Panc1 (cell line): Measurements from ENCODE around the gene RTL3.

ENCODE experiments used
- POLR2AphosphoS5 ChIP-seq: IDR thresholded peaks from 2 replicates; pipeline ENCODE4 v1.6.1; 2012; ENCODE audit warnings: mild to moderate bottlenecking, low read depth, low read length, moderate library complexity
- SIN3A ChIP-seq: IDR thresholded peaks from 2 replicates; pipeline ENCODE4 v1.6.1; 2012; ENCODE audit warnings: low read depth, mild to moderate bottlenecking, low read length, moderate library complexity, borderline replicate concordance; ENCODE audit not compliant: insufficient read depth
- TF ChIP-seq, protein P1 (sequence below): fragments of 450-650 bp; IDR thresholded peaks from 2 replicates; pipeline ENCODE4 v1.5.1; 2017; ENCODE audit warnings: mild to moderate bottlenecking
- TF ChIP-seq, protein P2 (sequence below), 2 experiments: IDR thresholded peaks; 2 replicates each; pipeline ENCODE4 v1.6.1; 2011 to 2012; ENCODE audit warnings: low read depth in 2 of 2, control low read depth in 1 of 2, low read length in 1 of 2, mild to moderate bottlenecking in 1 of 2, moderate library complexity in 1 of 2; ENCODE audit not compliant: insufficient read depth in 1 of 2

DNA sequence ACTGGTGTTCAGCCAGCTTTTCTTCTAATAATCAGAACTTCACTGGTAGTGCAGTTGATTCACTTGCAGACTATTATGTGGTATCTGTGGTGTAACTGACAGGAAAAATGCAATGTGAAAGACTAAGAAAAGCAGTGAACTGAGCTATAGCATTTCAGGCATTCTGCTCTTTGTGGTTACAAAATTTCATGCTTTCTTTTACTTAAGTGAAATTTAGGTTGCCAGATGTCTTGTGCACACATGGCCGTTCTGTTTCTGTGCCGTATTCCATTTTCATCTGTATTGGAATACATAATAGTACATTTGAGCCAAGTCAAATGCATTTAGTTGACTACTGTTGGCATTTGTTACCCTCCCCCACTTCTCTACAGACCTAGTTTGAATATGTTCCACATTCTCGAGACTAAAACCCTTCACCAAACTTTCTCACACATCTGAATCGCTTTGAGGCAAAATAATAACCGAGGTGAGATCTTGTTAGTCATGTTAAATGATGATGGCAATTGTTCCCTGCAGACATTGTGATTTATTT, 8.2 kb downstream of the RTL3 start:
- no peak for TF ChIP-seq POLR2AphosphoS5
- TF ChIP-seq, protein P1, sequence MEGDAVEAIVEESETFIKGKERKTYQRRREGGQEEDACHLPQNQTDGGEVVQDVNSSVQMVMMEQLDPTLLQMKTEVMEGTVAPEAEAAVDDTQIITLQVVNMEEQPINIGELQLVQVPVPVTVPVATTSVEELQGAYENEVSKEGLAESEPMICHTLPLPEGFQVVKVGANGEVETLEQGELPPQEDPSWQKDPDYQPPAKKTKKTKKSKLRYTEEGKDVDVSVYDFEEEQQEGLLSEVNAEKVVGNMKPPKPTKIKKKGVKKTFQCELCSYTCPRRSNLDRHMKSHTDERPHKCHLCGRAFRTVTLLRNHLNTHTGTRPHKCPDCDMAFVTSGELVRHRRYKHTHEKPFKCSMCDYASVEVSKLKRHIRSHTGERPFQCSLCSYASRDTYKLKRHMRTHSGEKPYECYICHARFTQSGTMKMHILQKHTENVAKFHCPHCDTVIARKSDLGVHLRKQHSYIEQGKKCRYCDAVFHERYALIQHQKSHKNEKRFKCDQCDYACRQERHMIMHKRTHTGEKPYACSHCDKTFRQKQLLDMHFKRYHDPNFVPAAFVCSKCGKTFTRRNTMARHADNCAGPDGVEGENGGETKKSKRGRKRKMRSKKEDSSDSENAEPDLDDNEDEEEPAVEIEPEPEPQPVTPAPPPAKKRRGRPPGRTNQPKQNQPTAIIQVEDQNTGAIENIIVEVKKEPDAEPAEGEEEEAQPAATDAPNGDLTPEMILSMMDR, result no peak
- TF ChIP-seq, protein P2, sequence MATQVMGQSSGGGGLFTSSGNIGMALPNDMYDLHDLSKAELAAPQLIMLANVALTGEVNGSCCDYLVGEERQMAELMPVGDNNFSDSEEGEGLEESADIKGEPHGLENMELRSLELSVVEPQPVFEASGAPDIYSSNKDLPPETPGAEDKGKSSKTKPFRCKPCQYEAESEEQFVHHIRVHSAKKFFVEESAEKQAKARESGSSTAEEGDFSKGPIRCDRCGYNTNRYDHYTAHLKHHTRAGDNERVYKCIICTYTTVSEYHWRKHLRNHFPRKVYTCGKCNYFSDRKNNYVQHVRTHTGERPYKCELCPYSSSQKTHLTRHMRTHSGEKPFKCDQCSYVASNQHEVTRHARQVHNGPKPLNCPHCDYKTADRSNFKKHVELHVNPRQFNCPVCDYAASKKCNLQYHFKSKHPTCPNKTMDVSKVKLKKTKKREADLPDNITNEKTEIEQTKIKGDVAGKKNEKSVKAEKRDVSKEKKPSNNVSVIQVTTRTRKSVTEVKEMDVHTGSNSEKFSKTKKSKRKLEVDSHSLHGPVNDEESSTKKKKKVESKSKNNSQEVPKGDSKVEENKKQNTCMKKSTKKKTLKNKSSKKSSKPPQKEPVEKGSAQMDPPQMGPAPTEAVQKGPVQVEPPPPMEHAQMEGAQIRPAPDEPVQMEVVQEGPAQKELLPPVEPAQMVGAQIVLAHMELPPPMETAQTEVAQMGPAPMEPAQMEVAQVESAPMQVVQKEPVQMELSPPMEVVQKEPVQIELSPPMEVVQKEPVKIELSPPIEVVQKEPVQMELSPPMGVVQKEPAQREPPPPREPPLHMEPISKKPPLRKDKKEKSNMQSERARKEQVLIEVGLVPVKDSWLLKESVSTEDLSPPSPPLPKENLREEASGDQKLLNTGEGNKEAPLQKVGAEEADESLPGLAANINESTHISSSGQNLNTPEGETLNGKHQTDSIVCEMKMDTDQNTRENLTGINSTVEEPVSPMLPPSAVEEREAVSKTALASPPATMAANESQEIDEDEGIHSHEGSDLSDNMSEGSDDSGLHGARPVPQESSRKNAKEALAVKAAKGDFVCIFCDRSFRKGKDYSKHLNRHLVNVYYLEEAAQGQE (IDR thresholded peaks at IDR 0.05; ENCODE audit: insufficient read depth in 1 of 2, low read depth in 2 of 2, low read length in 1 of 2), result no peak
- TF ChIP-seq SIN3A, result no peak
